HG03575 (cell line): Measurements from ENCODE around the gene BPIFB6.

Source experiments
- ATAC-seq: cut with Tn5 transposase; IDR thresholded peaks from one replicate; pipeline ENCODE4 v1.9.1; 2021; ENCODE audit not compliant: unreplicated experiment, insufficient number of reproducible peaks, low FRiP score; ENCODE audit errors: extremely low read depth

BPIFB6 gene

DNA sequence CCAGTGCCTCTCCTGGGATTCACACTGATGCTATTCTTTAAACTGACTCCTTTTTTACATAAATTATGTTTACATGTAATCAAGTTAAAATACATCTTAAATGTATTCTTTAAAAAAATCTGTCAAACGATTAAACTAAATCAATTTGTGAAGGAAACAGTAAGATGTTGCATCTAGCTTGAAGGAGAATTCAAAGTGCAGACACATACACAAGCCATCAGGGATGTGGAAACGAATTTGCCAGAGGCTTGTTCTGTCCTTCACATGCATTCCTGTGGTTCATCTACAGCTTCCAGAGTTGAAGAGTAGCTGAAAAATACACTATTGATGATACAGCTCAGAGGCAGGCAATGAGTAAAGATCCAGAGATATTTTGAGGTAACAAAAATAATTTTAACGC lies 15.0 kb downstream of the BPIFB6 start:
- no peak for ATAC-seq

DNA sequence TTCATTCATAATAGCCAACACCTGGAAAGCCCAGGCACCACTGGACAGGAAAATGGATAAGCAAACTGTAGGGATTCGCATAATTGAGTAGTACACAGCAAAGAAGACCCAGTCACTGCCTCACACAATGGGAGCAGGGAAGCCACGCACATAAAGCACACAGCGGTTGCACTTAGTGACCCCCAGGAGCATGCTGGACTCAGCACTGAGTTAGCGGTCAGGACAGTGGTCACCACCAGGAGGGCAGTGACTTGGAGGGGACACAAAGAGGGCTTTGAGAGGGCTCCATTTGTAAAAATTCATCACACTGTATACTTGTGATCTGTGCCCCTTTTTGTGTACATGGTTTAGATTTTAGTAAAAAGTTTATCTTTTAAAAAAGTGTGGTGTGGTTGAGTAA lies 19.9 kb downstream of the BPIFB6 start:
- no peak for ATAC-seq

DNA sequence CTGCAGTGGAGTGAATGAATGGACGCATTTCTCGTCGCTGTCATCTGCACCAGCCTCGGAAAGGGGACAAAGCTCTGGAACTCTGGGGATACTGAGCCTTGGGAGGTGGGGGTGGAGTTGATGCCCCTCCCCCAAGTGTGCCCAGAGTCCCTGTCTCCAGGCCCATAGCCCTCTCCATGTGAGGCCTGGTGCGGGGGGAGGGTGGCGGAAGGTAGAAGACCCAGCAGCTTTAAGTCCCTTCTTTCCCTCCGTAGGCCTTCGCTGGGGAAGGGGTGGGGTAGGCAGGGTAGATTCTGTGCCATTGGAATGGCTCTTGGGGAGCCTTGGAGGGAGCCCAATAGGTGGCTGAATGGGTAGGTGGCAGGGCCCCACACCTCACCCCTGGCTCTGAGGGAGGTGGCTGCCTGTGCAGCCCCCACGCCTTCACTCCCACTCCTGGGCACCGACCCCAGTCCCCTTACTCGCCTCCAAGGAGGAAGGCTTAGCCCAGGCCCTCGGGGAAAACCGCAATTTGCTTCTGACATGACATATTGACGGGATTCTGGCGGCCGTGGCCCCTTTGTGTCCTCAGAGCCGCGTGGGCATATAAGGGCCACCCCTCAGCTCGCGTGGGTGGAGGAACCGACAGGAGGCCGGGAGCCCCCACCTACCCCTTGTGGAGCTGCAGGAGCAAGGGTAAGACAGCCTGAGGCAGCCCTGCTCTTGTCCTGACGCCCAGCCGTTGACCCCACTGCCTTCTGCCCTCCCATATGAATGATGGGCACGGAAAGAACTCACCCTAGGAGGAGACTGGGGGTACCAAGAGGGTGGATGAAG lies 22.1 kb downstream of the BPIFB6 start, which contains the start of gene BPIFB3:
Gene BPIFB3, plus strand, starts transcription at position 613 of the 816 bp plus-strand sequence. CDS start 1,533 bp downstream, outside the sequence.
- ATAC-seq: no peak

DNA sequence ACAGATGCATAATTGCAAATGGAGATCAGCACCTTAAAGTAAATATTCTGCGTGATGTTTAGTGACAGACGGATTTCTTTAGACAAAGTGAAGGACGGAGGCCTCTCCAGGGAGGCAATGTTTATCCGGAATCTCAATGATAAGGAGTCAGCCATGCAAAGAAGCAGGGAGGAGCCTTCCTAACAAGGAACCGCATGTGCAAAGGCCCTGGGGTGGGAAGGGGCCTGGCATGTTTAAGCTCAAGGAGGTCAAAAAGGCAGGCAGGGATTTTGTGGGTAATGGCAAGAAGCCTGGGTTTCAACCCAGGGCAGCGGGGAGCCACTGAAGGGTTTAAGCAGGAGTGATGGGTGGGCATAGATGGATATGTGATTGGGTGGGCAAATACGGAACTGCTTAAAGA lies 22.9 kb downstream of the BPIFB6 start:
- ATAC-seq: no peak

DNA sequence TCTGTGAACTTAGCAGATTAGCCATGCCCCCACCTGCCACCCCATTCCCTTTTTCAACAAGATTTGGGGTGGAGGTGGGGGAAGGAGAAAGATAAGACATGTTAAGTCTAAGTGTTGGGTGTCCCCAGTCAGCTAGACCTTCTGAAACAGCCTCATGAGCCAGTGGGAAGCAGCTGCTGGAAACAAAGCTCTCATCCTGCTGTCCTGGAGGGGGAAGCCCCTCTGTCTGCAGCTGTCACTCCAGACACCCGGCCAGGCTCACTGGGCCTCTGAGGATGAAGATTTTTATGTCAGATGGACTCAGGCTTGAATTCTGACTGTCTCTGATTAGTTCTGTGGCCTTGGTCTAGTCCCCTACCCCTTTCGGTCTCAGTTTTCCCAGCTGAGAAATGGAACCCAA lies 23.3 kb downstream of the BPIFB6 start:
- no peak for ATAC-seq

DNA sequence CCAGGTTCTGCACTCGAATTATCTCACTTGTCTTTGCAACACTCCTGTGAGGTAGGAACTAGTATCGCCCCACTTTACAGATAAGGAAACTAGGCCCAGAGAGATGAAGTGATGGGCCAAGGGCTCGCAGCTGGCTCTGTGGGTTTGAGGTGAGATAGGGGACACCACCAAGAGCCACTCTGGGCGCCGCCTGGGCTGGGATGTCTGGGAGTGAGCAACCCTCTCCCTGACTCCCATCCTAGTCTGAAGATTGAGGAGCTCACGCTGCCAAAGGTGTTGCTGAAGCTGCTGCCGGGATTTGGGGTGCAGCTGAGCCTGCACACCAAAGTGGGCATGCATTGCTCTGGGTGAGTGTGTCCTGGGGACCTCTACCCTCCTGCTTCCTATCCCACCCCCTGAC lies 27.7 kb downstream of the BPIFB6 start:
- no peak for ATAC-seq

DNA sequence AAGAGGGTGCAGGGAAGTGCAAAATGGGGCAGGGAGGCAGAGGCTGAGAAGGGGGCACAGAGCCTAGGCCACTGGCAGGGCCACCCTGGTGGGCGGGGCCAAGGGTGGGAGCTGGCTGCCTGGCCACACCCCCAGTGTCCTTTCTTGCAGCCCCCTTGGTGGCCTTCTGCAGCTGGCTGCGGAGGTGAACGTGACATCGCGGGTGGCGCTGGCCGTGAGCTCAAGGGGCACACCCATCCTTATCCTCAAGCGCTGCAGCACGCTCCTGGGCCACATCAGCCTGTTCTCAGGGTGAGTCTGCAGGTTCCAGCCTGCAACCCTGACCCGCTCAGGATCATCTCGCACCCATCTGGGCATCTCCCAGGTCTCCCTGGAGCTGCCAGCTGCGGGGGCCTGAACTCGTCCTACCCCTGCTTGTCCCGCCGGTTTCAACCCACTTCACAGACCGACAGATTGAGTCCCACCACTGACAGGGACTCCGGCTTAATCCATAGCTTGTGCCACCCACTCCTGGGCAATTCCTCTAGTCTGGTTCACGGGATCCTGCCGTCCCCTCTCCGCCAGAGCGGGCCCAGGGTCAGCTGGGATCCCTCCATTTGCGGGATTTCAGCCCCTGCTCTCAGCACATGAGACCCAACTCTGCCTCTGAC lies 28.4 kb downstream of the BPIFB6 start:
- ATAC-seq: no peak

DNA sequence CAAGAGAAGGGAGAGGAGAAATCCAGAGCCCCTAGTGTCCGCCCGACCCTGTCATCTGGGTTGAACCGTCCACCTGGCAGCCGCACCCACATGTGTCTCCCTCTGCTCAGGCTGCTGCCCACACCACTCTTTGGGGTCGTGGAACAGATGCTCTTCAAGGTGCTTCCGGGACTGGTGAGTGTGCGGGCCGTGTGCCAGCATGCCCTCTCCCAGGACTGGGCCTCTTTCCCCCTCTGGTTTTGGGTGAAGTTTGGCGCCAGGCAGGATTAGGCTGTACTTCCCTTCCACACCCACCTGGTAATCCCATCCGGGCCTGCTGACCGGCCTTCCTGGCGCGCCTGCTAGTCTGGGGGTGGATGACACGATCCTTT lies 30.2 kb downstream of the BPIFB6 start:
- ATAC-seq: no peak

DNA sequence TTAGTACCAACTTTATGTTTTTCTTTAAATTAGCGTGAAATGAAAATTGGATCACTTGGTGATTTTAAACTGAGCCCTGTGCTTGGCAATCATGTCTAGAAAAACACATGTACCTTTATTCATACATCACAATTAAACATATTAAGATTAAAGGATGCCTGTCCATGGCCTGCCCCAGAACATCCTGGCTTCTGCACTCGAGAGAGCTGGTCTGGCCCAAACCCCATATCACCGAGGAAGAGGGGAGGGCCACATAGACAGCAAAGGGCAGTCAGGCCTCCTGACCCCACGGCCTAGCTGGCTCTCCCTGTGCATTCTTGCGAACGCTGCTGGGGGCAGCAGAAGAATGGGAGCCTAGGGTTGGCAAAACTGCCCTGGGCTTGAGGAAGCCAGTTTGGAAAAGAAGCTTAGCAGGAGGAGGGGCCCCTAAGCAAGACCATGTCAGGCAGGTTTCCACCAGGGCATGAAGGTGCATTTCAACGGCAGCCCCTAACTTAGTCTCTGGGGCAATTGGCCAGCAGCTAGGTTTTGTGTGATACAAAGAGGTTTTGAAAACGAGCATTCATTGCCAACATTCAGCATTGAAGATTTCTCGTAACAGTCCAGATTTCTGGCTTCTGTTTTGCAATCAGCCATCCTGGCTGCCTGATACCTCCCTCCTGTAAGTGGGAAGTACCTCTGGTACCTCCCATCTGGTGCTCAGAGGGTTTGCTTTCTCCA lies 30.8 kb downstream of the BPIFB6 start:
- no peak for ATAC-seq

DNA sequence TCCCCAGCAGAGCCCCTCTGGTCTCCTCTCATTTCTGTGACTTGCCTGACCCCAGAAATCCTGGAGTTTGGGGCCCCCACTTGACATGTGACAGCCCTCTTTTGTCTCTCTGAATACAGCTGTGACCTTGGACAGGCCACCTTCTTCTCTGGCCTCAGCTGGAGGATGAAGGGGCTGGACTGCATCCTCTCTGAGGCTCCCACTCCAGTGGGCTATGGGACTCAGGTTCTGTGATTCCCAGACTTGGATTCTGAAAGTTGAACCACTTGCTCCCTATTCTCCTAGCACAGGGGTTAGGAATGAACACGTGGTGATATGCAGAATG lies 31.3 kb downstream of the BPIFB6 start:
- ATAC-seq: no peak

DNA sequence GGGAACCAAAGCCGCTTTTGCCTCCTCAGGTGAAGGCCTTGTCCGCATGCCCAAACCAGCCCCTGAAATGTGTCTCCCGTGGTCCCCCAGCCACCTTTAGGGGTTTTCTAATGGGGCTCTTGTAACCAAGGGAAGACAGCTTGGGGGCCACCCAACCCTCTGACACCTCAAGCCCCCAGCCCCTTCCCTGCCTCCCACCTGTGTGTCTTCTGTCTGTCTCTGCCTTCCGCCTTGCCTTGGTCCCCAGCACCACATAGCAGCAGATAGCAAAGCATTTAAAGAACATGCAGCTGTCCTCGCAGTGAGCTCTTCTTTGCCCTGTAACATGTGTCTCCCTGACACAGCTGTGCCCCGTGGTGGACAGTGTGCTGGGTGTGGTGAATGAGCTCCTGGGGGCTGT lies 31.8 kb downstream of the BPIFB6 start:
- no peak for ATAC-seq

DNA sequence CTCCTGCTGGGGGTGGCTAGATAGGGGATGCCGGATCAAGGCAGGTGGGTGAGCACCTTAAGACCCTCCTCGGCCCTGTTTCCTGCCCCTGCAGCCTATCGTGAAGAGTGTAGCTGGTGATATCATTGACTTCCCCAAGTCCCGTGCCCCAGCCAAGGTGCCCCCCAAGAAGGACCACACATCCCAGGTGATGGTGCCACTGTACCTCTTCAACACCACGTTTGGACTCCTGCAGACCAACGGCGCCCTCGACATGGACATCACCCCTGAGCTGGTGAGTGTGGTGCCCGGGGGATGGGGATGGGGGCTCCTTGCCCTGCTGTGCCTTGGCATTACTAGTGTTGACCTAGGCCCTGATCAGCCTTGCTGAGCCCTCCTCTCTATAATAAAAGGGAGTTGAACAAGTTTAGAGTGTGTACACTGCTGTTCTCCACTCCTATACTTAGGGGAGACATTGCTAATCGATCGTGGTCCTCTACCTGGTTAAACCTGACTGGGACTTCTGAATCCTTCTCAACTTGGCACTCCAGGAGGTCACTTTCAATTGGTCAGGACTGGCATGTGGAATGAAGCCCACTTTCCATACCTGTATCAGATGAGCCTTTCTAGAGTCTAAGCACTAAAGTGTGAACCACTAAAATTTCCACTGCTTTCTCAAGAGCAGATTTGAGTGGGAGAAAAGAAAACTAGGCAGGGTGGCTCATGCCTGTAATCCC lies 33.3 kb downstream of the BPIFB6 start:
- no peak for ATAC-seq

DNA sequence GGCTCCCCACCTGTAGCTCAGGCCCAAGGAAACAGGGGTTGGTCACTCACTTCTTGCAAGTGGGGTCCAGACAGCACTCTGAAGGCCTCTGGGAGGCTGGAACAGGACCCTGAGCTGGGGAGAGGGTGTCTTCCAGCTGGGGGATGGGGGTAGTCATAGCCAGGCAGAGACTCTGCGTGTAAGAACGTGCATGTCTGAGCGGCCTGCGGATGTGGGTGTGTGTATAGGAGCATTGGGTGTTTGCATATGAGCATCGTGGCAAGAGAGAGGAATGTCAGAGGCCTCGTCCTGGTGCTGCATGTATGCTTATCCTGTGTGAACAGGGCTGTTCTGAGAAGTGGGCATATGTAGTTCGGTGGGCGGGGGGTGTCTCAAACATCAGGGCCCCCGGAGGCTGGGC lies 34.3 kb downstream of the BPIFB6 start:
- ATAC-seq: no peak

DNA sequence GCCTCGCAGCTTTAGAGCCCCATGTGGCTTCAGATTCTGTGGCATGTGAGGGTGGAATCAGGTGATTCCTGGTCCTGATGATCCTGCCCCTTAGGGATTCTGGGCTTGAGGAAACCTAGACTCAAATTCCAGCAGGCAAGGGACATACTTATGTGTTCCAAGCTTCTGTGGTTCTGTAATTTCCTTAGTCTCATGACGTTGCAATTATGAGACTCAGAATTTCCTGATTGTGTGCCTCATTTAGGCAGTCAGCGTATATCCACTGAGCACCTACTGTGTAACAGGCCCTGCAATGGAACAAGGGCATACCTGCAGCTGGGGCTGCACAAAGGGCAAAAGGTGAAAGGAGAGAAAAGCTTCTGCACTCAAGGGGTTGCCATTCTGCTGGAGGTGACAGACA lies 36.4 kb downstream of the BPIFB6 start:
- ATAC-seq: no peak

DNA sequence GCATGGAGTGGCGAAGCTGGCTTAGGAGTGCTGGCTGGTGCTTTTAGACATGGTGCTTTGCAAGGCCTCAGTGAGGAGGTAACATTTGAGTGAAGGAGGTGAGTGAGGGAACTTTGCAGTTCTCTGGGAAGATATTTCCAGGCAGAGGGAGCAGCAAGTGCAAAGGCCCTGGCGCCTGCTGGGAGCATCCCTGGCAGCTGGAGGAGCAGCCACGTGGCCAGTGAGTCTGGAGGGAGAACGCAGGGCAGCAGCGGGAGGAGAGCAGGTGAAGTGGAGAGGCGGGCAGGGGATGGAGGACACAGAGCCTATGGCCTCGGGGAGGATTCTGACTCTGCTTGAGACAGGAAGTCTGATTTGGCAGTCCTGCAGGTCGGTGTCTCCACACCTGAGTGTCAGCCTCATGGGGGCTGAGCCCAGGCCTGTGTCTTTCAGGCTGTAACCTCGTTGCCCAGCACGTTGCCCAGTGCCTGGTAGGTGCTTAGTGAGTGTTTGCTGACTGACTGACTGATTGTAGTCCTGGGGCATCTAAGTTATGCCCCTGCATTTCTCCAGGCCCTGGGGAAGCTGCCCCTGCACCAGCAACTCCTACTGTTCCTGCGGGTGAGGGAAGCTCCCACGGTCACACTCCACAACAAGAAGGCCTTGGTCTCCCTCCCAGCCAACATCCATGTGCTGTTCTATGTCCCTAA lies 36.9 kb downstream of the BPIFB6 start:
- no peak for ATAC-seq

DNA sequence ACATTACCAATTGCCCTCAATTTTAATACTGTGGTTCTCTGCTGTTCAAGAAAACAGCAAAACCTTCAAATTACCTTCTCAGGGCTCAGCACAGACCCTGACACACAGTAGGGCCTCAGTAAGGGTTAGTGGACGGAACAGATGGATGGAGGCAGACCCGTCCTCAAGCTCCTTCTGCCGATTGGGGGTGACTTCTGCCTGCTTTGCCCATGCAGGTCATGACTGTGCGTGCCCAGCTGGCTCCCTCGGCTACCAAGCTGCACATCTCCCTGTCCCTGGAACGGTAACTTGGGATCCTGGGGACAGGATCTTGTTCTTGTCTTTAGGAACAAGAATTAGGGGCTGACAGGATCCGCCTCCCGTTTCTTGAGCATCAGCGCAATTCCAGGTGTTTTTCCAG lies 38.2 kb downstream of the BPIFB6 start:
- ATAC-seq: no peak

DNA sequence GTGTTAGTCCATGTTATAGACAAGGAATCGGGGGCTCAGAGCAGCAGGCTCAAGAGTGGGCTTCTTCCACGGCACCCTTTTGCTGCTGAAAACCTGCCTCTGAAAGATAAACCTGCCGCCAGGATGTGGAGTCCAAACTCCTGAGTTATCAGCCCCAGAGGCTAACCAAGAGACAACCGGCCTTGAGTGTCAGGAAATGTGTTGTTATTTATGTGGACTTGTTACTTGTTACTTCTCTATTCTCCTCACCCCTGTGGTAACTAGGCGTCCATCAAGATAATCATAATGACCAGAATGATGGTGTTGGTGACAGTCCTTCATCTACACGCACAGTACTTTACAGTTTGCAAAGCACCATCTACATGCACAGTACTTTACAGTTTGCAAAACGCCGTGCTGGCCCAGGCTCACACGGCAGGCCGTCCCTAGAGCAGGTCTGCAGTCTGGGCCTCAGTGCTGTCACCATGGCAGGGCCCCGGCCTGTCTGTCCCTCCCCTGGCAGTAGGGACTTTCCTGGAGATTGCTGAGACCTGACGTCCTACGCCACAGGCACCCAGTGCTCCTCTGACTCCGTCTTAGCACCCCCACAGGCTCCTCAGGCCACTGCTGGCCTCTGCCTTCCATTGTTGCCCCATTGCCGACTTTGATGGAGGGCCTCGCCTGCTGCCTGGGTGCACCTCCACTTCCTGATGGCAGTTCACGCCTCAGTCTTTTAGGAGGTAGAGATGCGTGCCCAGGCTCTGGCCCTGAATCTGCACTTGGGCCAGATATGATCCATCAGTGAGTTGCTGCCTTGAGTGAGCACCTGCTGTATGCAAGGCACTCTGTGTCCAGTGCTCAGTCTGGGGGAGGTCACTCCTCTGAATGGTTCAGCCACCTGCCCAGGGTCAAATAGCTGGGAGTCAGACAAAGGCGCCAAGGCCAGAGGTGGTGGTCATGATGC lies 38.9 kb downstream of the BPIFB6 start:
- ATAC-seq: no peak

DNA sequence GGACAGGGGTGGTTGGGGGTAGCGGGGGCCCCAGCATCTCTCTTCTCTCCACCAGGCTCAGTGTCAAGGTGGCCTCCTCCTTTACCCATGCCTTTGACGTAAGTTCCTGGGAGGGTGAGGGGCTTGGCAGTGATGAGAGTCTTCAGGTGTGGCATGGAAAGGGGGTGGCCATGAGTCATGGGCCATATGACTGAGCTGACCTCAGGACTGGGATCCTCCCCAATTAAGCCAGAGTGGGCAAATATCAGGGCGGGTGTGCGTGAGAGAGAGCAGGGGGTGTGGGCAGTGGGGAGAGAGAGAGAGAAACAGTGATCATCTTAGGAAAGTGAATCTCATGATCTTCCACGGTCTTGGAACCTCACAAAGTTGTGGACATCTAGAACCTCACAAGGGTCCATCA lies 39.8 kb downstream of the BPIFB6 start:
- no peak for ATAC-seq
